ENCODE measurements around the gene EPS8.
A peak's percentile ranks its signal among the peaks of the same experiment; 100 is the strongest.

Gene EPS8

DNA sequence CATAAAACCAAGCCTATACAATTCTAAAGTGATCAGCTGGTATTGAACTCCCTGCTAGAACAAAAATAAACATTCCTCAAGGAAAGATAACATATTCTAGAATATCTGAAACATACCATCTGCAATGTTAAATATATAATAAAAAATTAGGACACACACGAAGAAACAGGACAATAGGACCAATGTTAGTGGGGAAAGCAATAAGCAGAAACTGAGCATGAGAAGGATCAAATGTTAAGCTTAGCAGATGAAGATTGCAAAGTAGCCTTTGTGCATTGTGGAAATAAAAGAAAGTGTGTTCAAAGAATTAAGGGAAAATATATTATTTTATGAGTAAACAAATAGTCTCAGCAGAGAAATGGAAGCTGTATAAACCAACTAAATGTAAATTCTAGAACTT, 180.8 kb downstream of the EPS8 start:
- no peaks in the 10 kb centered on the region for H3K27me3 ChIP-seq (ENCODE audit: insufficient read depth, low read length, poor library complexity, severe bottlenecking)
- no peaks in the 10 kb centered on the region for H4K20me1 ChIP-seq (ENCODE audit: insufficient read depth, low read length, poor library complexity, severe bottlenecking)
- H3F3A ChIP-seq (ENCODE audit: low read depth) = no peaks in the 10 kb centered on the region
- H3K36me3 ChIP-seq (ENCODE audit: insufficient read depth, low read length) = no peaks in the 10 kb centered on the region
- no peaks in the 10 kb centered on the region for H3K79me2 ChIP-seq (ENCODE audit: insufficient read depth, low read length)
- H3K9me2 ChIP-seq (replicated peaks; ENCODE audit: low read depth, low read length) = no peaks in the 10 kb centered on the region
- TF ChIP-seq EZH2phosphoT487 (IDR thresholded peaks at IDR 0.05; ENCODE audit: borderline replicate concordance) = no peak
- TF ChIP-seq, protein P1, sequence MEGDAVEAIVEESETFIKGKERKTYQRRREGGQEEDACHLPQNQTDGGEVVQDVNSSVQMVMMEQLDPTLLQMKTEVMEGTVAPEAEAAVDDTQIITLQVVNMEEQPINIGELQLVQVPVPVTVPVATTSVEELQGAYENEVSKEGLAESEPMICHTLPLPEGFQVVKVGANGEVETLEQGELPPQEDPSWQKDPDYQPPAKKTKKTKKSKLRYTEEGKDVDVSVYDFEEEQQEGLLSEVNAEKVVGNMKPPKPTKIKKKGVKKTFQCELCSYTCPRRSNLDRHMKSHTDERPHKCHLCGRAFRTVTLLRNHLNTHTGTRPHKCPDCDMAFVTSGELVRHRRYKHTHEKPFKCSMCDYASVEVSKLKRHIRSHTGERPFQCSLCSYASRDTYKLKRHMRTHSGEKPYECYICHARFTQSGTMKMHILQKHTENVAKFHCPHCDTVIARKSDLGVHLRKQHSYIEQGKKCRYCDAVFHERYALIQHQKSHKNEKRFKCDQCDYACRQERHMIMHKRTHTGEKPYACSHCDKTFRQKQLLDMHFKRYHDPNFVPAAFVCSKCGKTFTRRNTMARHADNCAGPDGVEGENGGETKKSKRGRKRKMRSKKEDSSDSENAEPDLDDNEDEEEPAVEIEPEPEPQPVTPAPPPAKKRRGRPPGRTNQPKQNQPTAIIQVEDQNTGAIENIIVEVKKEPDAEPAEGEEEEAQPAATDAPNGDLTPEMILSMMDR (conservative IDR thresholded peaks at IDR 0.05; ENCODE audit: low read length) = no peak
- no peak overlapping the region for H3K4me2 ChIP-seq (ENCODE audit: low read depth, low read length, poor library complexity, severe bottlenecking)
- H3K9me3 ChIP-seq (ENCODE audit: insufficient read depth, low read depth, low read length) = no peaks in the 10 kb centered on the region; the same call in 1 of the 2 replicates
- H3K4me3 ChIP-seq (ENCODE audit: low read length, poor library complexity, severe bottlenecking) = no peak overlapping the region
- H3K9ac ChIP-seq (ENCODE audit: low read depth, low read length, poor library complexity, severe bottlenecking) = no peak overlapping the region
- no peaks in the 10 kb centered on the region for H3K4me1 ChIP-seq (ENCODE audit: insufficient read depth, low read length, poor library complexity, severe bottlenecking)
- 0 out of 2 replicates have a peak overlapping the region, but pooled peaks have one; percentile 10 for H2AFZ ChIP-seq (ENCODE audit: low read length)

DNA sequence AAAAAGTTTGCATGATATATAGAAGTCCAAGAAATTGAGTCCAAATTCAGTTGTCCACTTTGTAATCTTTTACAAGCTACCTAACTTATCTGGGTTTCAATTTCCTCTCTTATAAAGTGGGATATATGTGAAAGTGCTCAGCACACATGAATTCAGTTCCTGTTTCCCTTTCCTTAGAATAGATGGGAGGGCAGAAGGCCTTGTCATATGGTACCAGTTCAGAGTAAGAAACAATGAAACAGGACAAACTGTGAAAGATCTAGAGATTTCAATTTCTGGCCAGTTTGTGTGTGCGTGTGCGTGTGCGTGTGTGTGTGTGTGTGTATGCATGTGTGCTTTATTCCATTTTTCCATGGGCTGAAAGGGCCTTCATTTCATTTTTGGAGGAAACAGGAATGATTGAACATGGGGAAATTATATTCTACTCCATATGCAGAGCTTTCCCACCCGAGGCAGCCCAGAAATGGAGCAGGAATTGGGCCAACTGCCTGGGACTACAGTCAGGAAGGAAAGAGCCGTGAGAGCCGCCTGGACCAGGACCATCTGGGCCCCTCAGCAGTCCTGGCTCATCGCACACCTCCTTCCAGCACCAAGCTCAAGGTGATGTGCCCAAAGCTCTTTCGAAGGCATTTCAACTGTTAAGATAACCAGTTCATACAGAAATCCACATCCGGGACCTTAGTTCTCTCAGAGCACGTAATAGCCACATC, 183.2 kb downstream of the EPS8 start:
- no peak overlapping the region for H3K4me3 ChIP-seq (ENCODE audit: low read length, poor library complexity, severe bottlenecking)
- H3K36me3 ChIP-seq (ENCODE audit: insufficient read depth, low read length) = no peaks in the 10 kb centered on the region
- H2AFZ ChIP-seq (ENCODE audit: low read length) = no peak overlapping the region
- H3K9ac ChIP-seq (ENCODE audit: low read depth, low read length, poor library complexity, severe bottlenecking) = no peak overlapping the region
- no peaks in the 10 kb centered on the region for H3K9me2 ChIP-seq (replicated peaks; ENCODE audit: low read depth, low read length)
- no peaks in the 10 kb centered on the region for H3K79me2 ChIP-seq (ENCODE audit: insufficient read depth, low read length)
- no peaks in the 10 kb centered on the region for H3K27me3 ChIP-seq (ENCODE audit: insufficient read depth, low read length, poor library complexity, severe bottlenecking)
- no peak overlapping the region for H3K4me2 ChIP-seq (ENCODE audit: low read depth, low read length, poor library complexity, severe bottlenecking)
- H3K9me3 ChIP-seq (ENCODE audit: insufficient read depth, low read depth, low read length) = no peaks in the 10 kb centered on the region
- no peaks in the 10 kb centered on the region for H3F3A ChIP-seq (ENCODE audit: low read depth)
- no peaks in the 10 kb centered on the region for H3K4me1 ChIP-seq (ENCODE audit: insufficient read depth, low read length, poor library complexity, severe bottlenecking)
- TF ChIP-seq EZH2phosphoT487 (IDR thresholded peaks at IDR 0.05; ENCODE audit: borderline replicate concordance) = no peak
- TF ChIP-seq, protein P1 (conservative IDR thresholded peaks at IDR 0.05; ENCODE audit: low read length) = no peak
- no peaks in the 10 kb centered on the region for H4K20me1 ChIP-seq (ENCODE audit: insufficient read depth, low read length, poor library complexity, severe bottlenecking)

DNA sequence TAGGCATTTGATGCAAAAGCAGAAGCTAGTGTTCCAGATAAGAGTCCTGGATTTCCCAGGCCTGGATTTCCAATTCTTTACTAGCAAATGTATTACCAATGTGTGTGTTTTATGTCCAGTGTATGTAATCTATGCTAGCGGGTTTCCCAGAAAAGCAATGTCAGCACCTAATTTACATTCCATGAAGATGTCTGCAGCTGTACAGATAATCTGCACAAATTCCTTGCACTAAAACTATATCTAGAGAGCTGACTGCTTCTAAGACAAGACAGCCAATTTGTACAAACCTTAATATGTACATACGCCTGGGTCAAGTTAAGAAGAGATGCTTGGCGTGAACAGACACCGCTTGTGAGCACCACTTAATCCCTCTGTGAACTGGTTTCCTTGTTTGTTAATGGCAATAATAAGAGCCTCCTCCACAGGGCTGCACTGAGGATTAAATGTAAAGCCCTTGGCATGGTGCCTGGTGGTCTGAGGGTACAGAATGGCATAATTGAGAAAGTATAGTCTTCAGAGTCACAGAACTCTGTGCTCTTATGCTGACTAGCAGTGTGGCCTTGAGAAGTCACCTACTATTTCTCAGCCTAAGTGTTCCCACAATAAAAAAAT, 185.6 kb downstream of the EPS8 start:
- no peak overlapping the region for H2AFZ ChIP-seq (ENCODE audit: low read length)
- TF ChIP-seq EZH2phosphoT487 (IDR thresholded peaks at IDR 0.05; ENCODE audit: borderline replicate concordance) = no peak
- TF ChIP-seq, protein P1 (conservative IDR thresholded peaks at IDR 0.05; ENCODE audit: low read length) = no peak
- no peaks in the 10 kb centered on the region for H3K36me3 ChIP-seq (ENCODE audit: insufficient read depth, low read length)
- H3K9me2 ChIP-seq (replicated peaks; ENCODE audit: low read depth, low read length) = no peaks in the 10 kb centered on the region
- H3K27me3 ChIP-seq (ENCODE audit: insufficient read depth, low read length, poor library complexity, severe bottlenecking) = no peaks in the 10 kb centered on the region
- H3K4me3 ChIP-seq (ENCODE audit: low read length, poor library complexity, severe bottlenecking) = no peak overlapping the region
- H3K4me2 ChIP-seq (ENCODE audit: low read depth, low read length, poor library complexity, severe bottlenecking) = no peak overlapping the region
- H4K20me1 ChIP-seq (ENCODE audit: insufficient read depth, low read length, poor library complexity, severe bottlenecking) = no peaks in the 10 kb centered on the region
- H3K4me1 ChIP-seq (ENCODE audit: insufficient read depth, low read length, poor library complexity, severe bottlenecking) = no peaks in the 10 kb centered on the region
- no peak overlapping the region for H3K9ac ChIP-seq (ENCODE audit: low read depth, low read length, poor library complexity, severe bottlenecking)
- no peaks in the 10 kb centered on the region for H3K79me2 ChIP-seq (ENCODE audit: insufficient read depth, low read length)
- no peaks in the 10 kb centered on the region for H3F3A ChIP-seq (ENCODE audit: low read depth)
- H3K9me3 ChIP-seq (ENCODE audit: insufficient read depth, low read depth, low read length) = no peaks in the 10 kb centered on the region
